ENCODE results near the gene COTL1.

The COTL1 gene, protein sequence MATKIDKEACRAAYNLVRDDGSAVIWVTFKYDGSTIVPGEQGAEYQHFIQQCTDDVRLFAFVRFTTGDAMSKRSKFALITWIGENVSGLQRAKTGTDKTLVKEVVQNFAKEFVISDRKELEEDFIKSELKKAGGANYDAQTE

DNA sequence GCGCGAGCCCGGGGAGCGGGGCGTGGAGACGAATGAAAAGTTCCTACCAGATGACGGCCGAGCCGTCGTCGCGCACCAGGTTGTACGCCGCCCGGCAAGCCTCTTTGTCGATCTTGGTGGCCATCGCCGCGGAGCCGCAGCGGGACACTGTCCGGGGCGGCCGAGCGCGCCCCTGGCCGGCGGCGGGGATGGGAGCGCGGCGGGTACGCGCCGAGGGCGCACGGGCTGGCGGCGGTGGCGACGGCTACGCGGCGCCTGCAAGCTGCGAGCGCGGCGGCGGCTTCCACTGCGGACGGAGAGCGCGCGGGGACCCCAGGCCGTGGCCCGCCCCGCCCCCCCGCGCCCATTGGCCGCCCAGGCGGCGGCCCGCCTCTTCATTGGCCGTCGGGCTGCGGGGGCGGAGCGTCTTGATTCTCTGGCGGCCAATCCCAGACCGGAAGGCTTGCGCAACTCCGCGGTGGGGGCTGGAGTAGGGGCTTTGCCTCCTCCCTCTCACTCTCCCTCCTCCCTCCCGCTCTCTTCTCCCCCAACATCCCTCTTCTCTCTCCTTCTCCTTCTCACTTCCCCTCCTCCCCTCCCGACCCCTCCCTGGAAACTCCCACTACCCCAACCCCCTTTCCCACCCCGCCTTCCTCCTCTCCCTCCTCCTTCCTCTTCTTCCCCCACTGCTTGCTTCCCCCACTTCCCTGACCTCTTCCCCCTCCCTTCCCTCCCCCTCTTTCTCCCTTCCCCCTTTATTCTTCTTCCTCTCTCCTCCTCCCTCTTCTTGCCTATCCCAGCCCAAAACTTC is at the start of gene COTL1:
TSS of gene COTL1 (minus strand) at position 288 of the 790 bp plus-strand sequence. CDS start at position 124, 164 bp downstream.
- peak; percentile 97 for DNase-seq (ENCODE audit: low read depth)

DNA sequence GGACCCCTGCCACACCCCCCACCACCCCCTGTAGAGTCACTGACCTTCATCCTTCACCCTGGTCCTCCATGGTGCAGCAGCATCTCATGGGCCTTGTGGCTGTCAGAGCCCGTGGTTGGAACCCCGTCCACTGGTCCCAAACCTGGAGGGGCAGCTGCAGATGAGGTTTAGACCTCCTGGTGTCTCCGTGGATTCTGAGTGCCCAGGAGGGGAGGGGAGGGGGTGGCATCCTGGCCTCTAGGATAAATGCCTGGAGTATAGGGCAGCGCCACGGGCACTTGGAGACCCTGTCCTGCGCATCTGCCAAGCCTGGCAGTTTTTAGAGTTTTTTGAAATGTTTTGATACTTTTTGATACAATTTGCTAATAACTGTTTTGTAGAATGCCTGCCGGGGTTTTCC is 48.0 kb upstream of the COTL1 start:
- DNase-seq (ENCODE audit: low read depth), result no peak

DNA sequence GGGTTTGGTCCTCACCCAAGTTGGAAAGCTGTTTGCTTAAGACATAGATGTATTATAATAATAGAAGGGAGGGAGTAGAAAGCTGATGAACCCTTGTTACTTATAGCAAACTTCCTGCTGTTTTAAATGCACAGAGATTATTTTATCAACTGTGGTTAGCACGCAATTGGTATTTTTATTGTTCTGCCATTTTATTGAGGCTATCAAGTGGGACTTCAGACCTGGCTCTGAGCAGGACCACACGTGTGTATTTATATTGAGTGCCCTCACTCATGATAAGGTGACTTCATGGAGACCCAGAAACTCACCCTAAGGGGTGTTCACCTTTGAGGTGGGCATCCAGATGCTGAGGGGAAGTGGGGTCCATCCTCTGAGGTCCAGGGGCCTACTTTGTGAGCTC is 47.5 kb upstream of the COTL1 start:
- no peak for DNase-seq (ENCODE audit: low read depth)

DNA sequence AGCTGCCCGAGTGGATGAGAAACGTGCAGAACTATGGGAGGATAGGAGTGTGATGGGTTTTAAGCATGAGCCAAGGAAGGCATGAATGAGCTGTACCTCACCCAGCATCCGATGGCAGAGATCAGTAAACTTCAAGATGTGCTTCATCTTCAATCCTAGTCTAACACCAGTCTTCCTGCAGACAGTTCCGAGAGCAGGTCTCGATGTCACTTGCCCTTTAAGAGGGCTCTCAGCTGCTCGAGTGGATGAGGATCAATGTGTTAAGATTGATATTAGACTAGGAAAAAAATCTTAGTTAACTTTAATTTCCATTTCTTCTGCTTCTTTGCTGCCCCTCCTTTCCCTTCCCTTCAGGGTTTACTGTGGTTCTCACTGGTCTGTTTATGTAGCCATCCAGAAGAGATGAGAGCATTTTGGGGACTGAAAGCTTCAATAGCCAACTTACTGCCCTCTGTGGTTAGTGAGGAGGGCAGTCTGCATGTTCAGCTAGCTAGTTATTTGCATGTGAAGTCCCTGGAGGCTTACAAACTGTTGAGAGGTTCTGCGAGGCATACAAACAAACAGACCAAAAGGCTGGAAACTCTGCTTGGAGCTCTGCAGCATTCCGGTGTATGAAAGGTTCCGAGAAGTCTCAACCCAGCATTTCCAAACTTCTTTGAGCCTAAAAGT is 45.7 kb upstream of the COTL1 start:
- no peak for DNase-seq (ENCODE audit: low read depth)

DNA sequence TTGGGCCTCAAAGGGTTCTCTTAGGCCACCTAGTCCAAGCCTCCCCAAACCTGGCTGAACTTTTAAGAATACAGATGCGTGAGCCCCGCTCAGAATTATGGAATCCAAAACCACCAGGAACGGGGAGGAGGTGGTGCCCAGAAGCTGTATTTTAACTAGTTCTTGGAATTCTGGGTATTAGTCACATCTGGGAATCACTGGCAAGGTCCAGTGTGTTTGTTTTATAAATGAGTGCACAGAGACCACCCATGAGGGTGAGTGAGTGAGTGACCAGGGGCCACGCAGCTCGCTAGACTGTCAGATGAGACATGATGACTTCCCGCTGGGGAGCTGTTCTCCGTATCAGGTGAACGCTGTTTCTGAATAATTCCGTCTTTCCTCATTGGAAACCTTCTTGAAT is 44.6 kb upstream of the COTL1 start:
- no peak for DNase-seq (ENCODE audit: low read depth)

DNA sequence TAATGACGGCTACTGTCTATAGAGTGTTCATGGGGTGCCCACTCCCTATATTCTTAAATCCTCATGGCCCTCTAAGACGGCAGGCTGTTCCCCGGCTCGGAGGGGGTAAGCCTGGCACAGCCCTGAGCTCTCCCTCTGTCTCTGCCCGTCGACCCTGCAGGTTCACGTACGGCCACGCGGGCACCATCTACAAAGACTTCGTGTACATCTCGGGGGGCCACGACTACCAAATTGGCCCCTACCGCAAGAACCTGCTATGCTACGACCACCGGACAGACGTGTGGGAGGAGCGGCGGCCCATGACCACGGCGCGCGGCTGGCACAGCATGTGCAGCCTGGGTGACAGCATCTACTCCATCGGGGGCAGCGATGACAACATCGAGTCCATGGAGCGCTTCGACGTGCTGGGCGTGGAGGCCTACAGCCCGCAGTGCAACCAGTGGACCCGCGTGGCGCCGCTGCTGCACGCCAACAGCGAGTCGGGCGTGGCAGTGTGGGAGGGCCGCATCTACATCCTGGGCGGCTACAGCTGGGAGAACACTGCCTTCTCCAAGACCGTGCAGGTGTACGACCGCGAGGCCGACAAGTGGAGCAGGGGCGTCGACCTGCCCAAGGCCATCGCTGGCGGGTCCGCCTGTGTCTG is 43.7 kb upstream of the COTL1 start:
- DNase-seq (ENCODE audit: low read depth), result no peak

DNA sequence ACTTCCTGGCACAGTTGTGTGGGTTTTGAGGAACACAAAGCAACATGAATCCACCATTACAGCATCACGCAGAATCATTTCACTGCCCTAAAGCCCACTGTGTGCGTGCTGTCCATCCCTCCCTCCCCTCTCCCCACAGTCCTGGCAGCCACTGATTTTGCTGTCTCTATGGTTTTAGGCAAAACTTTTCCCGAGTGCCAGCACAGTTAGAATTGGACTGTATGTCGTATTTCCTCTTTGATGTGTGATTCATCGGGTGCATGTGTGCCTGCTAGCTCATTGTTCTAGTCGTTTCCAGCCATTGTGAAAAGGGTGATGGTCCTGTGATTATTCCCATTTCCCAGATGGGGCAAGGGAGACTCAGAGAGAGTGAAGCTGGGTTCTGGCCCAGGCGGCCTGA is 43.1 kb upstream of the COTL1 start:
- DNase-seq (ENCODE audit: low read depth), result no peak

DNA sequence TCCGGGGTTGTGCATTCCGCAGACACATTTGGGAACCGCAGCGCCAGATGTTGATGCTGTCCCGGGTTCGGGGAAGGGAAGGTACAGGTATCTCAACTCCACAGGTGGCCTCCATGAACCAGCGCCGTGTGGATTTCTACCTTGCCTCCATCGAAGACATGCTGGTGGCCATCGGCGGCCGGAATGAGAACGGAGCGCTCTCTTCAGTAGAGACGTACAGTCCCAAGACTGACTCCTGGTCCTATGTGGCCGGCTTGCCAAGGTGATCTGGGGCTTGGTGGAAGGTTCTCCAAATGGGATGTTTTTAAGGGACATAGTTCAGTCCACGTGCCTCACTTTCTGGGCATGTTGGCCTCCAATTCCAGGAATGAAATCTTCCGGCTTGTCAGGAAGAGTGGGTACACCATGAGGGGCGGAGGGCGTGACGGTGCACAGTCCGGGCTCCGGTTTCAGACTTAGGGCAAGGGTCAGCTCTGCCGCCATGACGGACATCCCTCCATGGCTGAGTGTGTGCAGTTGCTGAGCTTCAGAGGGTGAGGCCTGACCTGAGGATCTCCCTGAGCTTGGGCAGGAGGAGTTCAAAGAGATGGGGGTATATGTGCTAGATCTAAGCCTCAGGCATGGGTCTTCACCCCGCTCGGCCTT is 41.9 kb upstream of the COTL1 start:
- no peak for DNase-seq (ENCODE audit: low read depth)

DNA sequence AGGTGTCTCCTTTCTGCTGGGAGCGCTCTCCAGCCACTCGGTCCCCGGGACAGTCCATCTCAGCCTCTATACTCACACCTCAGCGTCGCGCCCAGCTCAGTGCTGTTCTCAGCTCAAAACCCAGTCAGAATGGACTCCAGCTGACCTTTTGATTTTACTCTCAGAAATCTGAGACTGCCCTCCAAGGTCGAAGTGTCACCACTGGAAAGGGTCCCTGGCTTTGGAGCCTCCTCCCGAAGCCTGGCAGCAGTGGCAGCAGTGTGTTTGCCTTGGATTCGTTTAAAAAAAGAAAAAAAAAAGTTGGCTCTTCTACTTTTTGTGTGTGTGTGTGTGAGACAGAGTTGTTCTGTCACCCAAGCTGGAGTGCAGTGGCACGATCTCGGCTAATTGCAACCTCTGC is 40.8 kb upstream of the COTL1 start:
- DNase-seq (ENCODE audit: low read depth), result no peak

DNA sequence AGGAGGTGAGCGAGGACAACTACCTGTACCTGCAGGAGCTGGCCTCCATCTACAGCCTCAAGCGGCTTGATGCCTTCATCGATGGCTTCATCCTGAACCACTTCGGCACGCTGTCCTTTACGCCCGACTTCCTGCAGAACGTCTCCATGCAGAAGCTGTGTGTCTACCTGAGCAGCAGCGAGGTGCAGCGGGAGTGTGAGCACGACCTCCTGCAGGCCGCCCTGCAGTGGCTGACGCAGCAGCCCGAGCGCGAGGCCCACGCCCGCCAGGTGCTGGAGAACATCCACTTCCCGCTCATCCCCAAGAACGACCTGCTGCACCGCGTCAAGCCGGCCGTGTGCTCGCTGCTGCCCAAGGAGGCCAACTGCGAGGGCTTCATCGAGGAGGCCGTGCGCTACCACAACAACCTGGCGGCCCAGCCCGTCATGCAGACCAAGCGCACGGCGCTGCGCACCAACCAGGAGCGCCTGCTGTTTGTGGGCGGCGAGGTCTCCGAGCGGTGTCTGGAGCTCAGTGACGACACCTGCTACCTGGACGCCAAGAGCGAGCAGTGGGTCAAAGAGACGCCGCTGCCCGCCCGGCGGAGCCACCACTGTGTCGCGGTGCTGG is 39.5 kb upstream of the COTL1 start:
- no peak for DNase-seq (ENCODE audit: low read depth)

DNA sequence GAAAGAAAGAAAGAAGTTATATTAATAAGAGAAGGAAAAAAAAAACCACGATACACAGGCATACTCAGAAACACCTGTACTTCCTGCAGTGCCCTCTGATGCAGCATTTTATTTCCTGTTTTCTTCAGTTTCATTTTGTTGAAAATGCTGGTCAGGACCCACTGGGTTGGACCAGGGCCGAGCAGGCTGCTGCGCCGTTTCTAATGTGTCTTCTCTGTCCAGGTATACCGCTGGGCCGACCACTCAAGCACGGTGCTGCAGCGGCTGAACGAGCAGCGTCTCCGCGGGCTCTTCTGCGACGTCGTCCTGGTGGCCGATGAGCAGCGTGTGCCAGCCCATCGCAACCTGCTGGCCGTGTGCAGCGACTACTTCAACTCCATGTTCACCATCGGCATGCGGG is 38.8 kb upstream of the COTL1 start:
- no peak for DNase-seq (ENCODE audit: low read depth)

DNA sequence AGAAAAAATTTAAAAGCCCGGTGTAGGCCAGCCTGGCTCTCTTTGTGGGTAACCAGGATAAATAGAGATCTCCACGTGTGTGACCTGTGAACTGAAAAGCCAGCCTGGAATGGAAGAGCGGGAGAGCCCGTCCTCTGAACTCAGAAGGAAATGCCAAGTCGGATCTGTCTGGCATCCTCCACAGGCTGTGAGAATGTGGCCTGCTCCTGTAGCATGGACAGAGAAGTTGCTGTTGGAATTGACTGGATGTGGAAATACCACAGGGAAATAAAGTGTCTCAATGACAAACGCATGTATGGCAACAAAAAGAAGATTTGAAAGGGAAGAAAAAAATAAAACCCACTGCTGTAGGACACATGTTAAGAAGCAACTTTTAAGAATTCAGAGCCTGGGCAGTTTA is 37.1 kb upstream of the COTL1 start:
- DNase-seq (ENCODE audit: low read depth), result no peak

DNA sequence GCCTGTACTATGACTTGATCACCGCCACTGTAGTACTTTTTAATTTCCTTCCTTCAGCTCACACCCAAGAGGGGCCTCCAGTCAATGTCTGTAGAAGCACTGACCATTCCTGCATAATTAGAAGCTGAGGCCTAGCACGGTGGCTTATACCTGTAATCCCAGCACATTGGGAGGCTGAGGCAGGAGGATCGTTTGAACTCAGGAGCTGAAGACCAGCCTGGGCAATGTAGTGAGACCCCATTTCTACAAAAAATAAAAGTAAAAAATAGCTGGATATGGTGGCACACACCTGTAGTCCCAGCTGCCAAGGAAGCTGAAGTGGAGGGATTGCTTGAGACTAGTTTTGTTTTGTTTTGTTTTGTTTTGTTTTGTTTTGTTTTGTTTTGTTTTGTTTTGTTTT is 36.4 kb upstream of the COTL1 start:
- DNase-seq (ENCODE audit: low read depth), result no peak

DNA sequence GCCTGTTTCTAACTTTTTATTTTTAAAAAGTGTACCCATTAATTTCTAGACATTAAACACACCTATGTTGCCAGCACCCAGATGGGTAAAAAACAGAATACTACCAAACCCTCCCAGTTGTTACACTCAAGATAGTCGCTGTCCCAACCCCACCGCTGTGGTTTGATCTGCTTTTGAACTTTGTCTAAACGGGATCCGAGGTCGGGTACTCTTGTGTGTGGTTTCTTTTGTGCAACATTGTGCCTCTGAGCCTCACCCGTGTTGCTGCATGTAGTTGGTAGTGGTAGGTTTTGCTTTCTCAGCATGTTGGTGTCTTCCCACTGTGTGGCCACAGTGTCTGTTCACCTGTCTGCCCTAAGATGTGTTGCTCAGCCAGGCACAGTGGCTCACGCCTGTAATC is 34.7 kb upstream of the COTL1 start:
- peak; percentile 9 for DNase-seq (ENCODE audit: low read depth)

DNA sequence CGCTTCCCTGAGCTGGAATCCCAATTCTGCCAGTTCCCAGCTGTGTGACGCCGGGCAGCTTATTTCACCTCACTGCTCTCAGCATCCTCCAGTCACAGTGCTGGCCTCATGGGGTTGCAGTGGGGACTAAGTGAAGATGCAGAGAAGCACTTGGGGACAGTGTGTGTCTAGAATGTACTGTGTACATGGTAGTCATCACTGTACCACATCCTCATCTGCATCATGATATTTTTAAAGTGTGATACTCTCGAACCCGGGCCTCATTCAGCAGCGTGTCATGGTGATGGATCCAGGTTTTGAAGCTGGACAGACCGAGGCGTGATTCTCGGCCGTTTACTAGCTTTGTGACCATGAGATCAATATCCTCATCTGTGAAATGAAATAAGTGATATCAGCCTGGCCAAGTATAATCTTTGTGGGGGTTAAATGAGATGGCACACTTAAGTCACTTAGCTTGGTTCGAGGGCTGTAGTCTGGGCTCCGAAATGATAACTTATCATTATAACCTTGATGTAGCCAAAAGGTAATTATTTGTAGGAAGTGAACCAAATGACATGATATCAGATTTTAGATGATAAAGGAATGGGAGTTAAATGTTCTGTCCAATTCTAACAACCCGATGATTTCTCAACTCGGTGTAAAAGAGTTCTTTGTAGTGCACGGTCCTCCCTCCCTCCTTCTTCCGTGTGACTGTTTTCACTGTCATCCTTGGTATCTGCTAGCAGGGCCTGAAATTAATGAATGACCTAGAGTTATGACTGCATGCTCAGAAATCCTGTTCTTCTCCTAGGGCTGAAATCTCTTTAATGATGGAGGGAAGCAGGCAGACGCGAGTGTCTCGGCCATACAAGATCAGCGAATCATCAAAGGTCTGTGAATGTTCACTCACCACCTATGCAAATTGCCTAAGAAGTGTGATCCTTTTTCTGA is 32.4 kb upstream of the COTL1 start:
- no peak for DNase-seq (ENCODE audit: low read depth)

DNA sequence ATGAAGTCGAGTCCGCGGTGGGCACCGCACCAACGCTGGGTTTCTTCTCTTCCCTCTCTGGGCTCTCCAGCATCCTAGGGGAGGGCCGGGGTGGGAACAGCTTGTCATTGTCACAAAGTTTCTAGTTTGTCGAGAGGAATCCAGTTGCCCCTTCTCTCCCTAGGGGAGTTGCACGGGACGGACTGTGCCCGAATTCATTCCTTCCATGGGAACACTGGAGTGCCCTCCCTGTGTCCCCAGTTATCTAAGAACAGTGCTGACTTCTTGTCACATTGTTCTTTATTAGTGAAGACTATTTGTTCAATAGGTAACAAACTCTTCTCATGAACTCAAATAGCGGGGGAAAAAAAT is 31.6 kb upstream of the COTL1 start:
- DNase-seq (ENCODE audit: low read depth), result no peak

DNA sequence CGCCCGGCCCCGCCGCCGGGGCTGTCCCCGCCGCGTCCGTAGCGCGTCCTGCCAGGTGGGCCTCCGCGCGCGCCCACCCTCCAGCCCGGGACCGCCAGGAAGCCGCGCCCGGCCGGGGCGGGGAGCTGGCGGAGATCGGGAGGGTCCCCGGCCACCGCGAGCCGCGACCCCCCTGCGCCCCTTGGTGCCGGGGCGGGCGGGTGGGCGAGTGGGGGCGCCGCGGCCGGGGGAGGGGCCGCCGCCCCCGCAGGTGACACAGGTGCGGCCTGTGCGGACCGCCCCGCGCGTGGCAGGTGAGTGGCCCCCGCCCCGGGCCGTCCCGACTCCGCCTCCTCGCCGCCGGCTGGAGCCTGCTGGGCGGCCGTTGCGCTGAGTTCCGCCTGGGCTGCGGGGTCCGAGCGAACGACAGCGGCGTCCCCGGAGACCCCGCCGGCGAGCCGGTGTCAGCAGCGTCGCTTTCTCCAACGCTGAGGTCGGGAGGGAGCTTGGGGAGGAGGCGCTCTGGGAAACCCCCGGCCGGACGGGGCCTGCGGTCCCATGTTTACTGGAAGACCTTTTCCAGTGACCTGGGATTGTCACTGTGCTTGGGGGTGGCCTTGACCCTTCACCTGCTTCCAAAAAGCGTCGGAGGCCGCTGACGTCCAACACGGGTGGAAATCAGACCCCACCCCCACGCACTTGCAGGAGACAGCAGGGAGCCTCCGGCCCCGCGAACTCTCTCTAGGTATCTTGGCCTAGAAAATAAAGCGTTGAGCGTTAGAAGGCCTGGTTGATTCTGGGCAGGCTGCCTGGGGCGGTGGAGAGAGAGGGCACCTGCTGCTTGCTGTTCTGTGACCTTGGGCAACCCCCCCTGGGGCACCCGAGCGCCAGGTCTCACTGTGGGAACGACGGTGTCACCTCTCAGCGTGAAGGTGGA is 31.0 kb upstream of the COTL1 start:
- DNase-seq (ENCODE audit: low read depth), result peak; percentile 16

DNA sequence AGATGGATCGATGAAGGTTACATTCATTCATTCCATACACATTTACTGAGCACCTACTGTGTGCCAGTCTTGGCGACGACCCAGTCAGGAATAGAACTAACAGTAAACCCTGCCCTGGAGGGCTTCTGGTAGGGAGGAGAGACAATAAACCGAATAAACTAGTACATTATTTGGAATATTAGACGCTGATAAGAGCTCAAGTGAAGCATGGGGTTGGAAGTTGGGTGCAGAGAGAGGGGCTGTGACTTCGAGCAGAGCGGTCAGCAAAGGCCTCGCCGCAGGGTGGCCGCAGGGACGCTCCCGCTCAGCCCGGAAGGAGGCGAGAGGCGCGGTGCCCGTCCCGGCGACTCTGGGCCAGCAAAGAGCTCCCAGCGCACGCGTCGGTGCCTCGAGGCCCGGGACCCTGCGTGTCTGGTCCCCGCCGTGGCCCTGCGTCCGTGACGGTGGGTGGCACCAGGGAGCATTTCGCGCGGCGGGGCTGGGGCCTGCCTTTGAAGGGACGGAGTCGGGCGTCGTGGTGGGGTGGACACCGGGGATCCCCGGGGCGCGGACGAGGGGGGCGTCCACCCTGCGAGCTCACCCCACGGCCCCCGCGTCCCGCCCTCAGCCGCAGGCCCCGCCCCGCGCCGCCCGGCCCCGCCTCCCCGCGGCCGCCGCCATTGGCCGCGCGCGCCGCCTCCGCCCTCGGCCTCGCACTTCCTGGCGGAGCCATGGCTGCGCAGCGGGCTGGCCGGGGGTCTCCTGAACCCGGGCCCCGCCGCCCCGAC is 30.1 kb upstream of the COTL1 start, which contains the start of gene KLHL36:
TSS of gene KLHL36 (plus strand) at position 684 of the 767 bp plus-strand sequence. CDS start 2,357 bp downstream, outside the sequence.
- peak; percentile 57 for DNase-seq (ENCODE audit: low read depth)

DNA sequence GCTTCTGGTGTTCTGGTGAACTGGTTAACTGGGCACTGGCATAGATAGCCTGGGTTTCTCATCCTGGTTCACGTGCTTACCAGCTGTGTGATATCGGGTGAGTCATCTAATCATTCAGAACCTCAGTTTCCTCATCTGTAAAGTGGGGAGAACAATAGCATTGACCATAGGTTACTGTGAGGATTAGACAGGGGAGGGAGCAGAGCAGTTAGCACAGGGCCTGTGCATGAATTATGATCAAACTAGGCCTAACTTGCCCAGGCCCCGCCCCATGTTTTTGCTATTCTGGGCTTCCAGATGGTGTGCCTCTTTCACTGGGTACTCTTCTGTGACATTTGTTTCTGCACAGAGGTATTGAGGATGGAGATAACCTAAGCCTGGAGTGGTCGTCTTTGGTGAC is 25.8 kb upstream of the COTL1 start:
- DNase-seq (ENCODE audit: low read depth), result no peak
